ENCODE data around the gene ATP5PD.

- TF ChIP-seq SIN3A (IDR thresholded peaks at IDR 0.05; ENCODE audit: borderline replicate concordance, insufficient read depth, low read length): no peak
- no peak for TF ChIP-seq POLR2AphosphoS5 (IDR thresholded peaks at IDR 0.05; ENCODE audit: low read depth, low read length)
- TF ChIP-seq REST (IDR thresholded peaks at IDR 0.05; ENCODE audit: insufficient read depth in 1 of 2, low read depth in 2 of 2, low read length in 2 of 2): no peak
- no peak for TF ChIP-seq TAF1 (IDR thresholded peaks at IDR 0.05; ENCODE audit: borderline replicate concordance, insufficient read depth, low read length)
- no peak for TF ChIP-seq FOXP2 (optimal IDR thresholded peaks at IDR 0.05; ENCODE audit: borderline replicate concordance, extremely low read depth, extremely low read length, insufficient read depth)
These were observed 23.0 kb upstream of the ATP5PD start for GRCh38 chr17:75069783-75070182.
